ENCODE data around the gene IPPK.

DNA sequence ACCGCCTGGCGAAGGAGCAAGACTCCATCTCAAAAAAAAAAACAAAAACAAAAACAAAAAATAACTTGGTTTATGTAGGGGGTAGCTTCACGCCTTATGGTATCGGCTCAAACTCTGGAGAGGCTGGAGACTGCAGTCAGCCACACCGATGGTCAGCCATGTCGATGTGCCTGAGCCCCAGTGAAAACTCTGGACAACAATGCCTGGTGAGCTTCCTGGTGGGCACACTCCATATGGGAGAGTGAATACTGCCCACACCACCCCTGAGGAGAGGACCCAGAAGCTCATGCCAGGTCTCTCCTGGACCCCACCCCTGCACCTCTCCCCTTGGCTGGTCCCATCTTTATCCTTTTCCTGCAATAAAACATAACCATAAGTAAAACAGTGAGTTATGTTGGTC is 19.6 kb downstream of the IPPK start:
- TF ChIP-seq POLR2A (IDR thresholded peaks at IDR 0.05; ENCODE audit: borderline replicate concordance, extremely low read depth, insufficient read depth, insufficient read length), result no peak
- no peak for TF ChIP-seq CTCF (IDR thresholded peaks at IDR 0.05 in 2 of 3, conservative IDR thresholded peaks at IDR 0.05 in 1 of 3; ENCODE audit: borderline replicate concordance in 1 of 3, insufficient read depth in 1 of 3, low read depth in 2 of 3, low read length in 2 of 3)
- no peak for TF ChIP-seq JUND (IDR thresholded peaks at IDR 0.05)
- no peak for TF ChIP-seq MAX (IDR thresholded peaks at IDR 0.05)

Data from HCT116 (cell line).